Measurements from ENCODE around the gene KCNMA1. TPM values are rescaled to one million over a fixed set of nuclear protein-coding genes. Genes with fewer than 3 reads are reported as not detected.
"Not testable (repeated sequence)": the region's sequence is repeated elsewhere in the genome, so short reads cannot be mapped to it uniquely, and the experiment has no call there.

Gene KCNMA1
- polyA plus RNA-seq (2012; ENCODE audit: insufficient read depth, insufficient read length): 1.5 TPM

DNA sequence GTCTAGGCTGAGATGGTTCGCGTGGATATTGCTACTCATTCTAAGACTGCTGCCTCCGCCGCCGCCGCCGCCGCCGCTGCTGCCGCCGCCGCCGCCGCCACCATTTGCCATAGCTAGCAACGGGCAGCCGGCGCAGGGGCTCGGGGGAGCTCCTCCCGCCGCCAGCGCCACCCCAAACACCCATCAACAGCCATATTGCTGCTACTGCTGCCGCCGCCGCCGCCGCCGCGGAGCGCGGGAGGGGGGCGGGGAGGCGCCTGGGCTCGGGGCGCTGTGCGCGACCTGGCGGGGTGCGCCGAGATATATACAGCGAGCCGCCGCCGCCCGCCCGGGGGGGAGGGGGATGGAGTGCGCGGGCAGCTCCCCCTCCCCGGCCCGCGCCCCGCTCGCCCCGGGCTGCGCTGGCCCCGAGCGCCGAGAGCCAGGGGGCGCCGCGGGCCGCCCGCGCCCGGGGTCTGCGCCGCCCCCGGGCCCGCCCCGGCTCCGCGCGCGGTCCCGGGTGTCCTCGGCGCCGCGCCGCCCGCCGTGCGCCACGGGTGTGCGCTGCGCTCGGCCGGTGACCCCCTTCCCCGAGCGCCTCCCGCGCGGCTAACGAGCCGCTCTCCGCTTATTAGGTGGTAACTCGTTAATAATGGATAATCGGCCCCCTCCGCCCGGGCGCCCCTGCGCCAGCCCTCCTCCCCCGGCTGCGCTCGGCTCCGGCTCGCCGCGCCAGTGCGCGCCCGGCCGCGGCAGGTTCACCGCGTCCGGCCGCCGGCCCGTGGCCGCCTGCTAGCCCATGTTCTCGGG, at the start of gene KCNMA1:
Gene KCNMA1, minus strand, starts transcription at position 277 of the 789 bp plus-strand sequence.
- DNase-seq (ENCODE audit: low read depth, low spot score): no peak
- no peak within 1 kb of the TSS for H3K4me3 ChIP-seq (ENCODE audit: low read length)

DNA sequence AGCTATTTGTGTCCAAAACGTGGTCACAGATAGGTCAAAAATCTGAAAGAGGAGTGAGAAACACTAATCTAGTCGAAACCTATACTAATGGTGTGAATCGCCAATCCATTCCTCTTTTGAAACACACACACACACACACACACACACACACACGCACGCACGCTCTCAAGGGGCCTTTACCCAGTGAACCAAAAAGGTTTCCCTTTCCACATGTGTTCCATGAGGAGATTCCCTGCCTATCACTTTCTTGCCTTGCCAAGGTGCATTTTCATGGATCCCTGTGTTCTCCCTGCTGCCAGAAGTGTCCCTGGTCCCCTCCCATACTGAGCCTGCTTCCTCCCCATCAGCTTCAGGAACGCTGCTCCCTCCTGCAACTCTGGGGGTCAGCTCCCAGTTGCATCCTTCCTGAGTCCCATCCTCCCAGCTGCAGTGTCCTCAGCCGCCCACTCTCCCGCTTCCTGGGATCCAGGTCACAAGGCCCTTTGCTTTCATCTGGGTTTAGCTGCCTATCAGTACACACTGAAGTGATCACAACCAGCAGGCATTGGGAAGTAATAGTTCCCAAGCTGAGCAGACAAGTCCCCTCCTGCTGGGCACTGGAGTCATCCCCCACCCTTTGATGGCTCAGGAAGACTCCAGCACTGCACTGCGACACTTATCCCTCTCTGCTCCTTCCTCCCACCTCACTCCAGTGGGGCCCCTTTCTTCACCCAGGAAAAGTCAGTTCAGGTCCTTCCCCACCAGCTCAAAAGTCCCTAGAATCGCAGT, 49.2 kb upstream of the KCNMA1 start:
- no peak for DNase-seq (ENCODE audit: low read depth, low spot score)
- no peak overlapping the region for H3K4me3 ChIP-seq (ENCODE audit: low read length)

DNA sequence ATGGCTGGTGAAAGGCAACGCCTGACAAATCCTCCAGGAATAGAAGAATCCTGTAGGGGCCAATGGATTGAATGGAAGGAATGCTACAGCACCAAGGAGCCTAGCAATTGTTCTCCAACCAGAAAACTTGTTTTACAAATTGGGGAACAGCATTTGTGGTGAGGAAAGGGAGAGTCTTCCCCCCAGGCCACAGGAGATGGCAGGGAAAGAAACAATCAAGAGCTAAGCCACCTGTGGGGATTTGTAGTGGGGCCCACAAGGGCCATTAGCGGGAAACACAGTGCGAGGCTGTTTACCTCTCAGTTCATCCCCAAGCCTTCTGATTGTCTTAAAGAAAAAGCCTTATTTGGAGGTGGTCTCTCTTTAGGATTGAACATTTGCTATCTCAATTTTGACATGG, 48.5 kb upstream of the KCNMA1 start:
- no peak for DNase-seq (ENCODE audit: low read depth, low spot score)
- no peak overlapping the region for H3K4me3 ChIP-seq (ENCODE audit: low read length)

DNA sequence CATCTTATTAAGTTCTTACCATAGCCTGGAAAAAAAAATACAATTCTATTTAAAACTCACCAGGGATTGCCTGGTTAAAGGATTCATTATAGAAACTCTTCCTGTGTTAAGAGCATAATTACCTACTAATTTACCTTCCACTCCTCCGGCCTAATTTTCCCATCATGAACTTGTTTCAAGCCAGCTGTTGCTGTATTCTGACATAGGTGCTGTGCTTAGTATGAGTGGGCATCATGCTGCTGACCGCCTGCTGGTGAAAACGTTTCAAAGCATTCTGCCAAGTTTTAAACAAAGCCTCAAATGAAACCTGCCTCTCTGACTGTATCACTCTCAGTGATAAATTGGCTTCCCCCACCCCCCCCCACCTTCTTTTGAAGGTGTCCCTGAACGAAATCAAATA, 47.8 kb upstream of the KCNMA1 start:
- no peak for DNase-seq (ENCODE audit: low read depth, low spot score)
- no peak overlapping the region for H3K4me3 ChIP-seq (ENCODE audit: low read length)

DNA sequence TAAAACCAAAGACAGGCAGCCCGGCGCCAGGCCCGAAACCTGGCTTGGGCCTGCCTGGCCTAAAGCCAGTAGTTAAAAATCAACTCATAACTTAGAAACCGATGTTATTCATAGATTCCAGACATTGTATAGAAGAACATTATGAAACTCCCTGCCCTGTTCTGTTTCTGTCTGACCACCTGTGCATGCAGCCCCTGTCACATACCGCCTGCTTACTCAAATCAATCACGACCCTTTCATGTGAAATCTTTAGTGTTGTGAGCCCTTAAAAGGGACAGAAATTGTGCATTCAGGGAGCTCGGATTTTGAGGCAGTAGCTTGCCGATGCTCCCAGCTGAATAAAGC, 45.5 kb upstream of the KCNMA1 start:
- DNase-seq (ENCODE audit: low read depth, low spot score); H3K4me3 ChIP-seq (ENCODE audit: low read length): not testable (repeated sequence)

GRCh38 chr10:77682393-77683087, 44.9 kb upstream of the KCNMA1 start:
- H3K4me3 ChIP-seq (ENCODE audit: low read length): no peak overlapping the region
- DNase-seq (ENCODE audit: low read depth, low spot score): no peak

GRCh38 chr10:77681839-77682238, 44.2 kb upstream of the KCNMA1 start:
- no peak for DNase-seq (ENCODE audit: low read depth, low spot score)
- H3K4me3 ChIP-seq (ENCODE audit: low read length): no peak overlapping the region

- no peak overlapping the region for H3K4me3 ChIP-seq (ENCODE audit: low read length)
- DNase-seq (ENCODE audit: low read depth, low spot score): no peak
These were observed 43.2 kb upstream of the KCNMA1 start for GRCh38 chr10:77680811-77681210.

GRCh38 chr10:77680065-77680464, 42.5 kb upstream of the KCNMA1 start:
- no peak for DNase-seq (ENCODE audit: low read depth, low spot score)
- H3K4me3 ChIP-seq (ENCODE audit: low read length): no peak overlapping the region

DNA sequence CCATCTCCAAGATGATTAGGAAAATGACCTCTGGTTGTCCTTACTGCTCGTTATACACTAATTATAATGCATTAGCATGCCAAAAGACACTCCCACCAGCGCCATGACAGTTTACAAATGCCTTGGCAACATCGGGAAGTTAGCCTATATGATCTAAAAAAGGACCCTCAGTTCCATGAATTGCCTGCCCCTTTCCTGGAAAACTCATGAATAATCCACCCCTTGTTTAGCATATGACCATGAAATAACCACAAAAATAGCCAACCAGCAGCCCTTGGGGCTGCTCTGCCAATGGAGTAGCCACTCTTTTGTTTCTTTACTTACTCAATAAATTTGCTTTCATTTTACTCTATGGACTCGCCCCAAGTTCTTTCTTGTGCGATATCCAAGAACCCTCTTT, 41.6 kb upstream of the KCNMA1 start:
- no peak overlapping the region for H3K4me3 ChIP-seq (ENCODE audit: low read length)
- no peak for DNase-seq (ENCODE audit: low read depth, low spot score)

DNA sequence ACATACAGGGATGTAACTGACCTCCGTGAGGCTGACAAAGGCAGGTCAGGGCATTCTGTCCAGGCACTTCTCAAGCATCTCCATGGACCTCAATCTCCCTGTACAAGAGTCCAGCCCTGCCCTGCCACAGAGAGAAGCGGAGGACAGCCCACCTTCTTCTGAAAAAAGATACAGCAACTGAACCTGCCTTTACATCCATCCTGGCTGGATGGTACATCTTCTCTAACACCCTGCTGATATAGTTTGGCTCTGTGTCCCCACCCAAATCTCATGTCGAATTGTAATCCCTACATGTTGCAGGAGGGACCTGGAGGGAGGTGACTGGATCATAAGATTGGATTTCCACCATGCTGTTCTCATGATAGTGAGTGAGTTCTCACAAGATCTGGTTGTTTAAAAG, 40.5 kb upstream of the KCNMA1 start:
- H3K4me3 ChIP-seq (ENCODE audit: low read length): no peak overlapping the region
- no peak for DNase-seq (ENCODE audit: low read depth, low spot score)

DNA sequence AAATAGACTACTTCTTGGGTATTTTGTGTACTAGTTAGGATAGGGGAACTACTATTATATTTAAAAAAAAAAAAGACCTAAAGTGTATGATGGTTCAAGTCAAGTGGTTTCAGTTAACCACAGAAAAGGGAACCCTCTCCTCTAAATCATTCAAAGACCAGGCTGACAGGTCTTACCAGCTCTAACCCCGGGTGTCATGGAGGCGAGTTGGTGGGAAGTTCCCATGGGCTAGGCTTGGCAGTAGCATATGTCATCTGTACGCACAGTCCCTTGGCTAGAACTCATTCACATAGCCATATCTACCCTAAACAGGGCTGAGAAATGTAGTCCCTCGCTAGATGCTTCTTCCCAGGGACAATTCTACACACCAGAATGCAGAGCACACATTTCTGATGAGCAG, 37.7 kb upstream of the KCNMA1 start:
- H3K4me3 ChIP-seq (ENCODE audit: low read length): no peak overlapping the region
- no peak for DNase-seq (ENCODE audit: low read depth, low spot score)

GRCh38 chr10:77673515-77674140, 36.0 kb upstream of the KCNMA1 start:
- DNase-seq (ENCODE audit: low read depth, low spot score): peak; percentile 12
- H3K4me3 ChIP-seq (ENCODE audit: low read length): no peak overlapping the region

DNA sequence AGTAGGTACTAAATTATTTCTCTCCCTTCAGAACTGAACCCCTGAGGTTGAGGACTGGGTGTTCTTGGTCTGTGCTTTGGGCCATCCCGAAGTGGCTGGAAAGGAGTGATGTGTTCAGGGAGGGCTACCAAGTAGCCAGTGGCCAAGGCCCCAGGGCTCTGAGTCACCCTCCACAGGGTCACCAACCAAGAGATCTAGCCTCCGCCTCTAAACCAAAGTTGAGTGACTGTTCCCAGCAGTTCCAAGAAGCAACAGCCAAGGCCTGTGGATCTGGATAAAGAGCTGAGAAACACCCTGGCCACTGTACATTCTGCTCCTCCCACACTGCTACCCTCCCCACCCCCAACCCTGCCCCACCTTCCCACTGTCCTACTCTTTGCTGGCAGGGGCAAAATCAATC, 35.5 kb upstream of the KCNMA1 start:
- no peak for DNase-seq (ENCODE audit: low read depth, low spot score)
- no peak overlapping the region for H3K4me3 ChIP-seq (ENCODE audit: low read length)

DNA sequence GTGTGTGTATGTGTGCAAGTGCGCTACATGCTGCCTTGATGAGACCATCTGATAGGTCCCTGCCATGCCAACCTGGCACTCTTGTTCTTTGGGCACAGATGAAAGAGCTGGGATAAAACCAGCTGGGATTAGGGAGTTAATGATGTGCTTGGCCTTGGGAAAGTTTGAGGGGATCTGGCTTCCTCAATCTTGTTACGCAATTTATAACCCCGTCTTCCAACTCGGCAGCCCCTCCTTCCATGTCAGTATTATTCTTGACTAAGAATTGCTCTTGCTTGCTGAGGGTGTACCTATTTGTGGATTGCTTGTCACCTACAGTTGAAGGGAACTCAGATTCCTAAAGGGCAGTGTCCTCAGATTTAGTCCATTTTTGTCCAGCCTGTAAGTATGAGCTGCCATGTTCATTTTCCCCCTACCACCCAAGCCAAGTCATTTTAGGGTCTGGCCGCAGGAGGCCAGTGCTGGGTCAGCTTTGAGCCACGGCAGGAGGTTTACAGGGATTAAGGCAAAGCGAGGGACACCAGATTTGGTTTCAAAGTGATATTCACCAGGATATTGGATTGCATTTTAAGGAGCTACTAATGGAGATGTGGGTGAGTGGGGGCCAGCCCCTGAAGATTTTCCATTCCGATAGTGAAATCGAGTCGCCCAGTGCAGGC, 34.1 kb upstream of the KCNMA1 start:
- no peak overlapping the region for H3K4me3 ChIP-seq (ENCODE audit: low read length)
- DNase-seq (ENCODE audit: low read depth, low spot score): no peak

DNA sequence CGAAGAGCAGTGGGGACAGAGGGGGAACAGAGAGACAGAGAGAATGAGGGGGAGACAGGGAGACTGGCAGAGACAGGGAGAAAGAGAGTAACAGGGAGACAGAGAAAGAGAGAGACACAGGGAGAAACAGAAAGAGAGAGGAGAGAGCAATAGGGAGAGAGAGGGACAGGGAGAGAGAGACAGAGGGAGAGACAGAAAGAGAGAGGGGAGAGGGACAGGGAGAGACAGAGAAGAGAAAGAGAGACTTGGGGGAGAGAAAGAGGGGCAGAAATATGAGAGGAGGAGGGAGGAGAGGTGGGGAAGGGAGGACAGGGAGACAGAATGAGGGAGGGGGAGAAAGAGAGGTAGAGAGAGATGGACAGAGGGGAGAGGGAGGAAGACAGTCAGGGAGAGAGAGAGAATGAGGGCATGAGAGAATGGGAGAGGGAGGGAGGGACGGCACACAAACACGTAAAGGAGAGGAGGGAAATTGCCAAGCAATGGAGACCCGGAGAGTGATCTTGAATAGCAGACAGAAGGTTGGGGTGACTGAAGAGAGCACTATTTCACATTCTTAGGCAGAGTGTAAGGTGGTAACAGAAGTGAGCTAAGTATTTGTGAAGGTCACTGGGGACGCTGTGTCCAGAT, 33.3 kb upstream of the KCNMA1 start:
- DNase-seq (ENCODE audit: low read depth, low spot score): no peak
- no peak overlapping the region for H3K4me3 ChIP-seq (ENCODE audit: low read length)

DNA sequence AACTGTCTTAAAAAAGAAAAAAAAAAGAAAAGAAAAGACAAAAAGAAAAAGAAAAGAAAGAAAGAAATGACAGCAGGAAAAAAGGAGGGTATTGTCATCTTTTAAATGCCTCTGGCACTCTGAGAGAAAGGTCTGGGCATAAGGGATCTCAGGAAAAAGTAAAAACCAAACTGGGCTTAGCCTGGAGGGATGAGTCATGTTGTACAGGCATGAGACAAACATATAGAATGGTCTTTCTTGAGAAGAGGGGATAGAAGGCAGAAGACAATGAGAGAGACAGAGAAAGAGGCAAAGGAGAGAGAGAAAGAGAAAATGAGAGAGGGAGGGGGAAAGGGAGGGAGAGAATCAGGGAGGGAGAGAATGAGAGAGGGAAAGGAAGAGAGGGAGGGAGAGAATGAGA, 32.3 kb upstream of the KCNMA1 start:
- no peak for DNase-seq (ENCODE audit: low read depth, low spot score)
- H3K4me3 ChIP-seq (ENCODE audit: low read length): no peak overlapping the region

GRCh38 chr10:77667426-77668324, 30.1 kb upstream of the KCNMA1 start:
- peak; percentile 7 for DNase-seq (ENCODE audit: low read depth, low spot score)
- H3K4me3 ChIP-seq (ENCODE audit: low read length): no peak overlapping the region

Measured in Jurkat, Clone E6-1 (cell line).